Transverse colon (tissue), 4 donors: ENCODE measurements around the gene EPN2. TPM values are rescaled to one million over a fixed set of nuclear protein-coding genes. Genes with fewer than 3 reads are reported as not detected.

Experiments
- DNase-seq: peaks from one replicate; pipeline ENCODE4 v3.0.0-alpha.2; 2019
- H3K27ac ChIP-seq, 4 donors: fragments of 200-600 bp; sonication (generic); 2 replicates each; pipeline ENCODE4 v1.5.1; 2016 to 2018; ENCODE audit warnings: inconsistent platforms in 4 of 4
- H3K27me3 ChIP-seq: fragments of 200-600 bp; sonication (generic); 2 replicates; pipeline ENCODE4 v1.5.1; 2017; ENCODE audit warnings: inconsistent platforms
- H3K36me3 ChIP-seq, 4 donors: fragments of 200-600 bp; sonication (generic); 2 replicates each; pipeline ENCODE4 v1.5.1; 2017 to 2019; ENCODE audit warnings: inconsistent platforms in 4 of 4
- H3K4me1 ChIP-seq, 4 donors: fragments of 200-600 bp; sonication (generic); 2 replicates each; pipeline ENCODE4 v1.5.1; 2017 to 2020; ENCODE audit warnings: inconsistent platforms in 4 of 4
- H3K4me3 ChIP-seq, 4 donors: fragments of 200-600 bp; sonication (generic); 1 replicate in 1 of 4; 2 replicates in 3 of 4; pipeline versions ENCODE4 v1.5.1 to v1.6.1; 2017 to 2019; ENCODE audit warnings: inconsistent platforms in 4 of 4
- H3K9me3 ChIP-seq, 2 donors: fragments of 200-600 bp; sonication (generic); 2 replicates each; pipeline ENCODE4 v1.5.1; 2017 to 2019; ENCODE audit warnings: inconsistent platforms in 2 of 2
- EP300 ChIP-seq: sonication (generic); formaldehyde crosslinking; IDR thresholded peaks from one replicate; pipeline ENCODE4 v1.6.1; 2017; ENCODE audit warnings: antibody characterized with exemption, low read depth
- POLR2A ChIP-seq: fragments of 450-650 bp; IDR thresholded peaks from one replicate; pipeline ENCODE4 v1.6.1; 2016; ENCODE audit warnings: antibody characterized with exemption, mild to moderate bottlenecking, moderate library complexity
- POLR2AphosphoS5 ChIP-seq, 3 donors: sonication (generic); formaldehyde crosslinking; IDR thresholded peaks; one replicate each; pipeline ENCODE4 v1.6.1; 2016; ENCODE audit warnings: antibody characterized with exemption in 3 of 3
- WGBS, 2 donors: methylation state at CpG; one replicate each; pipeline ENCODE4 v1.1.5; 2018; ENCODE audit warnings: low coverage in 1 of 2; 5-methylcytosine and 5-hydroxymethylcytosine counted together
- in situ Hi-C, 4 donors: fragments of 200-750 bp; cut with MboI; loops; one replicate each; pipeline versions ENCODE4 v1.15.0 to v1.15.1; 2017; ENCODE audit warnings: low sequenced_read_pairs in 3 of 4, low pct_ligation_motif_present in 1 of 4, low pct_unique_long_range_greater_than_20kb in 1 of 4
- intact Hi-C: fragments of 100-400 bp; cut with DNase I; formaldehyde crosslinking; loops from one replicate; pipeline ENCODE4 v1.15.1; 2023; ENCODE audit warnings: low total_unique reads
- total RNA-seq, 4 donors: library from RNA; depleted of rRNA; stranded (reverse); fragments of >200 nt; gene quantifications; one replicate each; pipeline ENCODE4 v1.1.0, GENCODE V29; 2016
- TF ChIP-seq, protein P1 (sequence below), 5 experiments: fragments of 200-600 bp in 3 of 5; fragments of 450-650 bp in 2 of 5; sonication (generic) in 3 of 5; IDR thresholded peaks; 1 replicate in 2 of 5; 2 replicates in 3 of 5; pipeline ENCODE4 v1.5.1; 2016 to 2017; ENCODE audit warnings: antibody characterized with exemption in 5 of 5, inconsistent platforms in 3 of 5, mild to moderate bottlenecking in 2 of 5, moderate library complexity in 1 of 5

Gene EPN2
- total RNA-seq, 4 donors from 2014 or later, result 30.4 to 98.7 (median 65.5) TPM

DNA sequence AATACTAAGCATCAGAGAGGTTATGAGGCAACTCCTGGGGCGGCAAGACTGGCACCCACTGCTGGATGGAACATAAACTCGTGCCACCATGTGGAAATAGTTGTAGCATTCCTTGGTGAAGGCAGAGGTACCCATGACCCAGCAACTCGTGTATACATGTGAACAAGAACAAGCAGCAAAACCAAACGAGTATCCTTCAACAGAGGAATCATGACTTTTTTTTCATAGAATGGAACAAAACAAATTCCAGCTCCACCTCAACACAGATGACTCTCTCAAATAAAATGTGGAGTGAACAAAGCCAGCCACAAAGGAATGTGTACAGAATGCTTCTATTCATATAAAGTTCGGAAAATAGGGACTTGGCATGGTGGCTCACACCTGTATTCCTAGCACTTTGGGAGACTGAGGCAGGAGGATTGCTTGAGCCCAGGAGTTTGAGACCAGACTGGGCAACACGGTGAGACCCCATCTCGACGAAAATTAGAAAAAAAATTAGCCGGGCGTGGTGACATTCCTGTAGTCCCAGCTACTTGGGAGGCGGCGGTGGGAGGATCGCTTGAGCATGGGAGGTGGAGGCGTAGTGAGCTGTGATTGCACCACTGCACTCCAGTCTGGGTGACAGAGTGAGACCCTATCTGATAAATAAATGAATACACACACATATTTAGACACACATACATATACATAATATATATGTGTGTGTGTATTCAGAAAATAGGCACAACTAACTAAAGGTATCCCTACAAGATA is 90.0 kb downstream of the EPN2 start:
- DNase-seq, result no peak
- 83 to 90% methylated on average over 9 to 14 of the region's 14 CpGs for WGBS, 2 donors
- H3K4me1 ChIP-seq, result no peaks in the 10 kb centered on the region
- intact Hi-C loops (no loop called here), in situ Hi-C loops (no loop called here)
- H3K9me3 ChIP-seq, result peaks cover 0 to 5% of the 10 kb centered on the region in 2 donors
- no peak overlapping the region for H3K4me3 ChIP-seq
- peaks cover 0 to 9% (median 0%) of the 10 kb centered on the region in 4 donors for H3K36me3 ChIP-seq
- no peak for TF ChIP-seq EP300
- no peak for TF ChIP-seq POLR2AphosphoS5 (IDR thresholded peaks at IDR 0.05)
- TF ChIP-seq POLR2A, result no peak
- TF ChIP-seq, protein P1, sequence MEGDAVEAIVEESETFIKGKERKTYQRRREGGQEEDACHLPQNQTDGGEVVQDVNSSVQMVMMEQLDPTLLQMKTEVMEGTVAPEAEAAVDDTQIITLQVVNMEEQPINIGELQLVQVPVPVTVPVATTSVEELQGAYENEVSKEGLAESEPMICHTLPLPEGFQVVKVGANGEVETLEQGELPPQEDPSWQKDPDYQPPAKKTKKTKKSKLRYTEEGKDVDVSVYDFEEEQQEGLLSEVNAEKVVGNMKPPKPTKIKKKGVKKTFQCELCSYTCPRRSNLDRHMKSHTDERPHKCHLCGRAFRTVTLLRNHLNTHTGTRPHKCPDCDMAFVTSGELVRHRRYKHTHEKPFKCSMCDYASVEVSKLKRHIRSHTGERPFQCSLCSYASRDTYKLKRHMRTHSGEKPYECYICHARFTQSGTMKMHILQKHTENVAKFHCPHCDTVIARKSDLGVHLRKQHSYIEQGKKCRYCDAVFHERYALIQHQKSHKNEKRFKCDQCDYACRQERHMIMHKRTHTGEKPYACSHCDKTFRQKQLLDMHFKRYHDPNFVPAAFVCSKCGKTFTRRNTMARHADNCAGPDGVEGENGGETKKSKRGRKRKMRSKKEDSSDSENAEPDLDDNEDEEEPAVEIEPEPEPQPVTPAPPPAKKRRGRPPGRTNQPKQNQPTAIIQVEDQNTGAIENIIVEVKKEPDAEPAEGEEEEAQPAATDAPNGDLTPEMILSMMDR (IDR thresholded peaks at IDR 0.05), result no peak
- no peak overlapping the region for H3K27ac ChIP-seq
- no peaks in the 10 kb centered on the region for H3K27me3 ChIP-seq

DNA sequence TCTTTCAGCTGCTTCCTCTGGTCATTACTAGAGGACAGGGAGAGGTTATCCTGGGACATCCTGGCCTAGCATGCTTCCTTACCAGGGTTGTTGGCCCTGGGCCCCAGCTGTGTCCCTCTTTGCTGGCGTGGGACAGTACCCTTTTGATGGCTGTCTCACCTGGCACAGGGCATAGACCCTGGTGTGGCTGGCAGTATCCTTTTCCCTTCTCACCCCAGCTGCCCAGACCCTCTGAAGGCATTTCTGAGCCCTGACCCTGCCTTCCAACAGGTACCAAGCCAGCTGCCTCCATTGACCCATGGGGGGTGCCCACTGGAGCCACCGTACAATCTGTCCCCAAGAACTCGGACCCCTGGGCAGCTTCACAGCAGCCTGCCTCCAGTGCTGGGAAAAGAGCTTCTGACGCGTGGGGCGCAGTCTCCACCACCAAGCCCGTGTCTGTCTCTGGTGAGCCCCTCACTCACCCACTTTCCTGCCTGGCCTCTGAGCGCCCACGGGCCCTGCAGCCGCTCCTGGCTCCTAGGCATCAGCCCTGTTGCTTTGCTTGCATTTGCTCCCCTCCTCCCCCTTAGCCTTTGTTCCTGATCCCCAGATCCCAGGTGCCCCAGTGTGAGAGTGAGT is 91.4 kb downstream of the EPN2 start:
- in situ Hi-C loops (no loop called here), intact Hi-C loops (no loop called here)
- Histone ChIP-seq H3K4me3 (no peak overlapping the region), H3K9me3 (peaks cover 0 to 5% of the 10 kb centered on the region in 2 donors), H3K27ac (no peak overlapping the region), H3K27me3 (no peaks in the 10 kb centered on the region), H3K36me3 (peaks cover 0 to 5% (median 0%) of the 10 kb centered on the region in 4 donors), H3K4me1 (no peaks in the 10 kb centered on the region)
- no peak for DNase-seq
- 92% methylated on average over 10 of the region's 10 CpGs; no CpG with 5 or more reads in 1 of the 2 donors for WGBS, 2 donors
- TF ChIP-seq POLR2A (no peak), EP300 (no peak), POLR2AphosphoS5 (IDR thresholded peaks at IDR 0.05) (no peak)
- TF ChIP-seq, protein P1 (IDR thresholded peaks at IDR 0.05), result no peak

DNA sequence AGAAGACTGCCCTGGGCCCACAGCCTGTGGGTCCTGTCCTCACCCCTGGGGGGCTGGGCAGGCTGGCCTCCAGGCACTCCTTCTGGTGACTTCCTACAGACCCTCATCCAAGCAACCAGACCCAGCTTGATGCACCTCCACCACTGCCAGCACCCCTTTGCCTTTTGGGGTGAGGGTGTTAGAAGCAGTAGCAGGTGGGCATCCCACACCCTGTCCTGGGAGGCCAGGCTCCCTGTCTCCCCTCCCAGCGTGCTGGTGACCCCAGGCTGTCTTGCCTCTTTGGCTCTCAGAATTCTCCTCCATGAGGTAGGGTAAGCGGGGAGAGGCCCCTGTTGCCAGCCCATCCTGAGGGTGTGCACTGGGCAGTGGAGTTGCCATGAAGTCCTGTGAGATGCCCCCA is 92.0 kb downstream of the EPN2 start:
- TF ChIP-seq POLR2A (no peak), EP300 (no peak), POLR2AphosphoS5 (IDR thresholded peaks at IDR 0.05) (no peak)
- TF ChIP-seq, protein P1 (IDR thresholded peaks at IDR 0.05), result no peak
- Histone ChIP-seq H3K27me3 (no peaks in the 10 kb centered on the region), H3K27ac (no peak overlapping the region), H3K4me1 (no peaks in the 10 kb centered on the region), H3K36me3 (no peaks in the 10 kb centered on the region), H3K4me3 (no peak overlapping the region), H3K9me3 (peaks cover 0 to 5% of the 10 kb centered on the region in 2 donors)
- in situ Hi-C loops (no loop called here), intact Hi-C loops (no loop called here)
- DNase-seq, result no peak
- WGBS, 2 donors, result 85% methylated on average over 2 of the region's 2 CpGs; no CpG with 5 or more reads in 1 of the 2 donors

DNA sequence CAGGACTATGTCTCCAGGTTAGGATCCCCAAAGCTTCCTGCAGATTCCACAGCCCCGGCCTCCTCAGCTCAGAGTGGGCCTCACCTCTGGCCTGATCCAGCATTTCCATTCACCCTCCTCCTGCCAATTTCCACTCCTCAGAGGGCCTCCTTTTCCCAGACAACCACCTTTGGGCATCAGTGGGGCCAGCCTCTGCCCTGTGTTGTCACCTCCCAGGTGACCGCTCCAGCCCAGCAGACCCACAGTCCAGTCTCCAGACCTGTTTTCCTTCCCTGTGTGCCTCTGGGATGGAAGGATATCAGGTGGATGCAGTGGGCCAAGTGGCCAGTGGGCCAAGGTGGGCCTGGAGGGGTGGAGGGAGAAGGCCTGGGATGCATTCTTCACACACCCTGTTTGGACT is 92.7 kb downstream of the EPN2 start:
- no peak for DNase-seq
- Histone ChIP-seq H3K27me3 (no peaks in the 10 kb centered on the region), H3K27ac (no peak overlapping the region), H3K4me3 (no peak overlapping the region), H3K9me3 (peaks cover 0 to 5% of the 10 kb centered on the region in 2 donors), H3K36me3 (no peaks in the 10 kb centered on the region), H3K4me1 (no peaks in the 10 kb centered on the region)
- intact Hi-C loops (no loop called here), in situ Hi-C loops (no loop called here)
- TF ChIP-seq POLR2A (no peak), EP300 (no peak)
- TF ChIP-seq, protein P1 (IDR thresholded peaks at IDR 0.05), result no peak
- WGBS, 2 donors, result 100% methylated on average over 2 of the region's 2 CpGs; no CpG with 5 or more reads in 1 of the 2 donors
